ENCODE data around the gene OR51F1. TPM values are rescaled to one million over a fixed set of nuclear protein-coding genes. Genes with fewer than 3 reads are reported as not detected.

Gene OR51F1
- total and polyA plus RNA-seq, 9 donors = not detected

DNA sequence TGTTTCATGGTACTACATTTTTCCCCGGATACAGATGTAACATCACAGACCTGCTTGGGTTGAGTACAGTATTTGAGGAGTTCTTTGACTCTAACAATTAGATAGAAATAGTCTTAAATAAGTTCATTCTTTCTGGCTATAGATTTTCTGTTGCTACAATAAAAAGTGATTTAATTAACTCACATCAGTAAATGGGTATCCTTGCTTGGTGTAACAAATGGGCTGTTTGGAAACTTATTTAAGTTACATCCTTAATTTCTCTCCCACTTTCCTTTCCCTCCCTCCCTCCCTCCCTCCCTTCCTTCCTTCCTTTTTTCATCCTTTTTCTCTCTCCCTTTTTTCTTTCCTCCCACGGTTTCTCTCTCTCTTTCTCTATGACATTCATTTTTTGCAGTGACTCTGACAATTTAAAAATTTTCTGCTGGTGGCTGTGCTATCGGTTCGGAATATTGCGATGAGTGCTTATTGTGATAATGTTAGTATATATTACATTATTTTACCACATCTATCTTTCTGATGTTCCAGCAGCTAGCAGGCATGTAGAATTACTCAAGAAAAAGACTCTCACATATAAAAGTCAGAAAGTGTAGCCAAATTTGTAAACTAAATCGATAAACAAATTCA, 3.2 kb downstream of the OR51F1 start:
- DNase-seq = no peak
- H3K9me3 ChIP-seq = no peaks in the 10 kb centered on the region
- no peaks in the 10 kb centered on the region for H3K4me1 ChIP-seq (ENCODE audit: insufficient read depth)
- no peaks in the 10 kb centered on the region for H3K27me3 ChIP-seq
- intact Hi-C loops (cut with DNase I) = no loop called here
- no peaks in the 10 kb centered on the region for H3K36me3 ChIP-seq
- H3K27ac ChIP-seq = no peak overlapping the region
- TF ChIP-seq, protein P1, sequence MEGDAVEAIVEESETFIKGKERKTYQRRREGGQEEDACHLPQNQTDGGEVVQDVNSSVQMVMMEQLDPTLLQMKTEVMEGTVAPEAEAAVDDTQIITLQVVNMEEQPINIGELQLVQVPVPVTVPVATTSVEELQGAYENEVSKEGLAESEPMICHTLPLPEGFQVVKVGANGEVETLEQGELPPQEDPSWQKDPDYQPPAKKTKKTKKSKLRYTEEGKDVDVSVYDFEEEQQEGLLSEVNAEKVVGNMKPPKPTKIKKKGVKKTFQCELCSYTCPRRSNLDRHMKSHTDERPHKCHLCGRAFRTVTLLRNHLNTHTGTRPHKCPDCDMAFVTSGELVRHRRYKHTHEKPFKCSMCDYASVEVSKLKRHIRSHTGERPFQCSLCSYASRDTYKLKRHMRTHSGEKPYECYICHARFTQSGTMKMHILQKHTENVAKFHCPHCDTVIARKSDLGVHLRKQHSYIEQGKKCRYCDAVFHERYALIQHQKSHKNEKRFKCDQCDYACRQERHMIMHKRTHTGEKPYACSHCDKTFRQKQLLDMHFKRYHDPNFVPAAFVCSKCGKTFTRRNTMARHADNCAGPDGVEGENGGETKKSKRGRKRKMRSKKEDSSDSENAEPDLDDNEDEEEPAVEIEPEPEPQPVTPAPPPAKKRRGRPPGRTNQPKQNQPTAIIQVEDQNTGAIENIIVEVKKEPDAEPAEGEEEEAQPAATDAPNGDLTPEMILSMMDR (IDR thresholded peaks at IDR 0.05) = no peak
- TF ChIP-seq POLR2A (IDR thresholded peaks at IDR 0.05) = no peak
- no peak for TF ChIP-seq EP300 (IDR thresholded peaks at IDR 0.05)
- WGBS, 3 donors = 86% methylated on average over 6 of the region's 6 CpGs
- no peak overlapping the region for H3K4me3 ChIP-seq

DNA sequence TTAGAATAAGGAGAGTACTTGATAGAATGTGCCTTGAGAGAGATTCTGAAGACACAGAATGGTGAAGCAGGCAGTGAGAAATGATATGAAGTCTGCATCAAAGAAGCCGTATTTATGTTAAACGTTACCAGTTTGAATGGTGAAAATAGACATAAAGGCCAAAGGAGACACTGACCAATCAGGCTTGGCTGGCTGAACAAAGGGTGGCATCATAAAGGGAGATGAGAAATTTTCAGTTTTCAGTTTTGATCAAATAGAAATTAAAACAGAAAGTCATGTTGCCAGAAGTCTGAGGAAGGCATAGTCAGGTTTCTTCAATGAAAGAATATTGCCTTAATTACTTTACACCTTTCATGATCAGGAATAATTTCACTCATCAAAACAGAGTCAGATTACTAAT, 6.6 kb downstream of the OR51F1 start:
- 63 to 81% (median 66%) methylated on average over 2 of the region's 2 CpGs for WGBS, 3 donors
- TF ChIP-seq EP300 (IDR thresholded peaks at IDR 0.05) (no peak), POLR2A (IDR thresholded peaks at IDR 0.05) (no peak)
- TF ChIP-seq, protein P1 (IDR thresholded peaks at IDR 0.05) = no peak
- H3K4me1 ChIP-seq (ENCODE audit: insufficient read depth) = no peaks in the 10 kb centered on the region
- H3K9me3 ChIP-seq = no peaks in the 10 kb centered on the region
- no peak for DNase-seq
- intact Hi-C loops (cut with DNase I) = no loop called here
- H3K27me3 ChIP-seq = no peaks in the 10 kb centered on the region
- no peak overlapping the region for H3K4me3 ChIP-seq
- no peak overlapping the region for H3K27ac ChIP-seq
- H3K36me3 ChIP-seq = no peaks in the 10 kb centered on the region

DNA sequence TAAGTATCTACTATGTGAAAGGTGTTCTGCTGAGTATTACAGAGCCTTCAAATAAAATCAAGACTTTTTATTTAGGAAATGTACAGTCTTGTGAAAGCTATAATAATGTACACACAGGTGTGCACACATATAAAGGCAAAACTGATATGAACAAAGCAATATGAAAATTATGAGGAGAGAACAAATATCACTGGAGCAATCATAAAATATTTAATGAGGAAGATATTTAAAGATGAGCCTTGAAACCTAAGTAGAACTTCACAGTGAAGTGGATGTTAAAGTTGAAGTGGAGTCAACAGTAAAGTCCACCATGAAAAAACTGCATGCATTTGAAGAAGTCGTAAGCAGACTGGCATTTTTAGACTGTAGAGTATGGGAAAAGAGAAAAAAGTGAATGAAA, 18.5 kb downstream of the OR51F1 start:
- no peaks in the 10 kb centered on the region for H3K4me1 ChIP-seq (ENCODE audit: insufficient read depth)
- 83 to 91% (median 91%) methylated on average over 1 of the region's 1 CpG for WGBS, 3 donors
- DNase-seq = no peak
- no peaks in the 10 kb centered on the region for H3K36me3 ChIP-seq
- no peak overlapping the region for H3K27ac ChIP-seq
- H3K27me3 ChIP-seq = no peaks in the 10 kb centered on the region
- intact Hi-C loops (cut with DNase I) = no loop called here
- no peak for TF ChIP-seq EP300 (IDR thresholded peaks at IDR 0.05)
- no peak for TF ChIP-seq POLR2A (IDR thresholded peaks at IDR 0.05)
- TF ChIP-seq, protein P1 (IDR thresholded peaks at IDR 0.05) = no peak
- no peaks in the 10 kb centered on the region for H3K9me3 ChIP-seq
- no peak overlapping the region for H3K4me3 ChIP-seq

DNA sequence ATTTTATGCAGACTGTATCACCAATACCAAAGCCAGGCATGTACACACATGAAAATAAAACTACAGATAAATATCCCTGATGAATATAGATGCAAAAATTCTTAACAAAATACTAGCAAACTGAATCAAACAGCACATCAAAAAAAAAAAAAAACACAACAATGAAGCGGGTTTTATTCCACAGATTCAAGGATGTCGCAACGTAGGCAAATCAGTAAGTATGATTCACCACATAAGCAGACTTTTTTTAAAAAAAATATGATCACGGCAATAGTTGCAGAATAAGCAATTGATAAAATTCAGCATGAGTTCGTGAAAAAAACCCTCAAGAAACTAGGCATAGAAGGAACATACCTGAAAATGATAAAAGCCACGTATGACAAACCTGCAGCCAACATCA, 21.3 kb downstream of the OR51F1 start:
- TF ChIP-seq EP300 (IDR thresholded peaks at IDR 0.05) (no peak), POLR2A (IDR thresholded peaks at IDR 0.05) (no peak)
- TF ChIP-seq, protein P1 (IDR thresholded peaks at IDR 0.05) = no peak
- Histone ChIP-seq H3K4me1 (ENCODE audit: insufficient read depth) (no peaks in the 10 kb centered on the region), H3K36me3 (no peaks in the 10 kb centered on the region), H3K27ac (no peak overlapping the region), H3K9me3 (no peaks in the 10 kb centered on the region), H3K27me3 (no peaks in the 10 kb centered on the region), H3K4me3 (no peak overlapping the region)
- WGBS, 3 donors = 66 to 78% (median 73%) methylated on average over 6 of the region's 6 CpGs
- intact Hi-C loops (cut with DNase I) = no loop called here
- no peak for DNase-seq

Data from ovary (tissue), 9 donors.